ENCODE measurements around the gene AKTIP.

AKTIP gene

DNA sequence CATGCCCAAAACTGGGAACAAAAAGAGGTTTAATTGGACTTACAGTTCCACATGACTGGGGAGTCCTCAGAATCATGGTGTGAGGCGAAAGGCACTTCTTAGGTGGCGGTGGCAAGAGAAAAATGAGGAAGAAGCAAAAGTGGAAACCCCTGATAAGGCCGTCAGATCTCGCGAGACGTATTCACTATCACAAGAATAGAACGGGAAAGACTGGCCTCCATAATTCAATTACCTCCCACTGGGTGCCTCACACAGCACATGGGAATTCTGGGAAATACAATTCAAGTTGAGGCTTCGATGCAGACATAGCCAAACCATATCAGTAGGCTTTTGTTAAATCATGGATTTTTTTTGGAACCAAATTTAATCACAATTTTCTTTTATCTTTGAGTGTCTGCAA, 44.4 kb downstream of the AKTIP start:
- H3K4me1 ChIP-seq (ENCODE audit: control insufficient read depth in 1 of 2, insufficient read depth in 2 of 2, low read length in 2 of 2), result no peaks in the 10 kb centered on the region
- H3K9me3 ChIP-seq (ENCODE audit: control insufficient read depth in 1 of 2, low read length in 2 of 2), result no peaks in the 10 kb centered on the region
- no peak overlapping the region for H3K27ac ChIP-seq (ENCODE audit: low read length)
- no peak overlapping the region for H3K4me3 ChIP-seq (ENCODE audit: low read depth in 1 of 2, low read length in 2 of 2)
- H3K27me3 ChIP-seq (ENCODE audit: low read depth, low read length), result no peaks in the 10 kb centered on the region
- peaks cover 58 to 80% of the 10 kb centered on the region in 2 donors for H3K36me3 ChIP-seq (ENCODE audit: control insufficient read depth in 1 of 2, insufficient read depth in 2 of 2, low read length in 2 of 2)

DNA sequence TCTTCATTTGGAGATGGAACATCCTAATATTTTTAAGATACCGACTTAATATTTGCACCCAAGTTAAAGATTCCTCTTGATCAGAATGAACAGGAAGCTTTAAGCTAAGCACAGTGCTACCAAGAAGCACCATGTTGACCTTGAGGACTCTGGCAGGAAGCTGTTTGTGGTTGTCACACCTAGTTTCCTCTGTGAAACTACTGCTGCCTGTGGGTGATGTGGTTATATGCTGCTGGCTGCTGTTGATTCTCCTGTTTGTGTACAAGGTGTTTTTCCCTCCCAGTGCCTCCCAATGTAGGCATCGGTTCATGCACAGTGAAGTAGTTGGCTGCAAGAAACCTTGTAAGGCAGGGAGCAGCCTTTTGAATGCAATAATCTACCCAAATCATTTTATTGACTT, 45.3 kb downstream of the AKTIP start:
- Histone ChIP-seq H3K36me3 (ENCODE audit: control insufficient read depth in 1 of 2, insufficient read depth in 2 of 2, low read length in 2 of 2) (peaks cover 62 to 83% of the 10 kb centered on the region in 2 donors), H3K4me3 (ENCODE audit: low read depth in 1 of 2, low read length in 2 of 2) (no peak overlapping the region), H3K27ac (ENCODE audit: low read length) (no peak overlapping the region), H3K4me1 (ENCODE audit: control insufficient read depth in 1 of 2, insufficient read depth in 2 of 2, low read length in 2 of 2) (no peaks in the 10 kb centered on the region), H3K9me3 (ENCODE audit: control insufficient read depth in 1 of 2, low read length in 2 of 2) (no peaks in the 10 kb centered on the region), H3K27me3 (ENCODE audit: low read depth, low read length) (no peaks in the 10 kb centered on the region)

DNA sequence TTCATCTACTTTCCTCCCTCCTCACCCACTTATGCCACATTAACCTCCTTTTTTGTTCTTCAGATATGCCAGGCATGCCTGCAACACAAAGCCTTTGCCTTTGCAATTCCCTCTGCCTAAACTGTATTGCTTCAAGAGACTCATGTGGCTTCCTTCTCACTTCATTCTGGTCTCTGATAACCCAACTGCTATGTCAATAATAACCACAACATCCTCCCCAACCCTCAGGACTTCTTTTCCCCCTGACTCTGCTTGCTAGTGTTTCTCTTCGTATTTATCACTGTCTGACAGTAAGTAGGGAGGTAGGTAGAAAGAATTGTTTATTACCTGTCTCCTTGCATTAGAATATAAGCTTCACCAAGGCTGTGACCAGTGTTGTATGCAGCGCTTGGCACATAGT, 46.4 kb downstream of the AKTIP start:
- Histone ChIP-seq H3K27me3 (ENCODE audit: low read depth, low read length) (no peaks in the 10 kb centered on the region), H3K27ac (ENCODE audit: low read length) (no peak overlapping the region), H3K9me3 (ENCODE audit: control insufficient read depth in 1 of 2, low read length in 2 of 2) (no peaks in the 10 kb centered on the region), H3K36me3 (ENCODE audit: control insufficient read depth in 1 of 2, insufficient read depth in 2 of 2, low read length in 2 of 2) (peaks cover 58 to 77% of the 10 kb centered on the region in 2 donors), H3K4me3 (ENCODE audit: low read depth in 1 of 2, low read length in 2 of 2) (no peak overlapping the region), H3K4me1 (ENCODE audit: control insufficient read depth in 1 of 2, insufficient read depth in 2 of 2, low read length in 2 of 2) (no peaks in the 10 kb centered on the region)

DNA sequence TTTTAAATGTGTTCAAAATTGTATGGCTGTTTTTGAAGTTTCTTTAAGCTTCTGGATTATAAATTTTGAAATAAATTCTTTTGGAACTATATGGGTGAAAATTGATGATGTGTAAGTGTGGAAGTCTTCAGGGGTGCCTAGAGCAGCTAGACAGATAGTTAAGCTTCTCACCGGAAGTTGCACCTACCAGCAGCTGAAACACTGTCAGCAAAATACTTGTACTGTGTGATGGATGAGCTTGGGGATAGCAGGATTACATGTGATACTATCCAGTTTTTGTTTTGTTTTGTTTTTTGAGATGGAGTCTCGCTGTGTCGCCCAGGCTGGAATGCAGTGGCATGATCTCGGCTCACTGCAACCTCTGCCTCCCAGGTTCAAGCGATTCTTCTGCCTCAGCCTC, 49.1 kb downstream of the AKTIP start:
- Histone ChIP-seq H3K27ac (ENCODE audit: low read length) (no peak overlapping the region), H3K36me3 (ENCODE audit: control insufficient read depth in 1 of 2, insufficient read depth in 2 of 2, low read length in 2 of 2) (peaks cover 48 to 57% of the 10 kb centered on the region in 2 donors)

DNA sequence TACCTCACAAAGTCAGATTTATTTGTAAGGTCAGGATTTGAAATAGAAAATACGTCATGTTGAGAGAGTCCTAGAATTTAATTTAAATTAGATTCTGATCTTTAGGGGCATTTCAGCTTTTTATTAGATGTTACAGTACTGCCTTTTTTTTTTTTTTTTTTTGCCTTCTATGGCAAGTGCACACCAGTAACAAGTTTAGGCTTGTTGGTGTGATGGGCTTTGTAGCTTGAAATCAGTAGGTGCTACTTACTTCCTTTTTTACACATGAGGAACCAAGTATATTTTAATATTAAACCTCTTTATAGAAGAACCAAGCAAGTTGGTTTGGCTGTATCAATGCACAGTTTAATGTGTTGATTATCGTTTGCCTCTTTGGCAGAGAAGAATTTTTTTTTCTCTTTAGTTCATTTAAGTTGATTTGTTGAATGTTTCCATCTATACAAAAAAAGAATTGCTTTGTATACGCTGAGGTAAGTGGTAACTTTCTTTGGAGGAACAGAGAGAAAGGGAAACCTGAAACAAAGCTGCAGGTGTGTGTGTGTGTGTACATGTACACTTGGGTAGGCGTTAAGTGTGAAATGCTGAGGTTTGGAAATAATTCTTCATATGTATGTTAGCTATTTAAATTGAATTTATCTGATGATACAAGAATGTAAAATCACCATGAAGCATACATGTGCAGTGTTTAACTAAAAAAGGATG, 53.0 kb downstream of the AKTIP start:
- H3K27me3 ChIP-seq (ENCODE audit: low read depth, low read length), result no peaks in the 10 kb centered on the region
- no peak overlapping the region for H3K4me3 ChIP-seq (ENCODE audit: low read depth in 1 of 2, low read length in 2 of 2)
- H3K4me1 ChIP-seq (ENCODE audit: control insufficient read depth in 1 of 2, insufficient read depth in 2 of 2, low read length in 2 of 2), result no peaks in the 10 kb centered on the region
- no peaks in the 10 kb centered on the region for H3K9me3 ChIP-seq (ENCODE audit: control insufficient read depth in 1 of 2, low read length in 2 of 2)
- H3K27ac ChIP-seq (ENCODE audit: low read length), result no peak overlapping the region
- peaks cover 26 to 46% of the 10 kb centered on the region in 2 donors for H3K36me3 ChIP-seq (ENCODE audit: control insufficient read depth in 1 of 2, insufficient read depth in 2 of 2, low read length in 2 of 2)

More for the DNA sequence above, 49.1 kb downstream of the AKTIP start:
- Histone ChIP-seq H3K4me3 (ENCODE audit: low read depth in 1 of 2, low read length in 2 of 2) (no peak overlapping the region), H3K27me3 (ENCODE audit: low read depth, low read length) (no peaks in the 10 kb centered on the region), H3K9me3 (ENCODE audit: control insufficient read depth in 1 of 2, low read length in 2 of 2) (no peaks in the 10 kb centered on the region), H3K4me1 (ENCODE audit: control insufficient read depth in 1 of 2, insufficient read depth in 2 of 2, low read length in 2 of 2) (no peaks in the 10 kb centered on the region)

DNA sequence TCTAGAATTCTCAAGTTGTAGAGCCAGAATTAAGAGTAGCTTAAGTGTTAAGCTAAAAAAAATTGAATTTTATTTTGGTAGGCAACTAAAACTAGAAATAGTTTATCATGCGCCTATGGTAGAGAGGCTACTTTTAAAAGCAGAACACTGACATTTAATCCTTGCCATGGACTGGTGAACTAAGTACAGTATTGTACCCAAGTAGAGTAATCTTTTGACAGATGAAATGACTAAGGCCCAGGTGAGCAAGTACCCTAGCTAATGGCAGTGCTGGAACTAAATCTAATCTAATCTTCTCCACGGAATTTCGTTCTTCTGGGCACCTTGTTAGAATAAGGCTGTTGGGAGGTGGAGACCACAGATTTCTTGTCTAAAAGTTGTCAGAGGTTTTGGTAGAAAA, 56.9 kb downstream of the AKTIP start:
- Histone ChIP-seq H3K27ac (ENCODE audit: low read length) (no peak overlapping the region), H3K4me3 (ENCODE audit: low read depth in 1 of 2, low read length in 2 of 2) (no peak overlapping the region), H3K9me3 (ENCODE audit: control insufficient read depth in 1 of 2, low read length in 2 of 2) (no peaks in the 10 kb centered on the region), H3K4me1 (ENCODE audit: control insufficient read depth in 1 of 2, insufficient read depth in 2 of 2, low read length in 2 of 2) (no peaks in the 10 kb centered on the region), H3K27me3 (ENCODE audit: low read depth, low read length) (no peaks in the 10 kb centered on the region), H3K36me3 (ENCODE audit: control insufficient read depth in 1 of 2, insufficient read depth in 2 of 2, low read length in 2 of 2) (peaks cover 12 to 29% of the 10 kb centered on the region in 2 donors)

DNA sequence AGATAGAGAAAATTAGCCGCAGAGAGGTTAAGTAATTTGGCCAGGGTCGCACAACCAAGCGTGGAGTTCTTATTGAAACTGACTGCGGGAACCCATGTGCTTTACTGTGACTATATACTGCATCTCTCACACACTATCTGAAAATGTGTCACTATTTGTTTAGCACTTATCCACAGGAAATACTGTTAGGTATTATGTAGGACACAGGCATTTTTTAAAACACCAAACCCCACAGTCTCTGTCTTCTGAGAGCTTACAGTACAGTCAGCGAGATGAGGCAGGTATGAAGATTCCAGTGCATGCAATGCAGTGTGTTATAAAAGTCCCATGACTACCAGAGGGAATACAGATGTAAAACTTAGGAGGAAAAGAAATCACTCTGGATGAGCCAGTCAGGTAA, 57.5 kb downstream of the AKTIP start:
- H3K27me3 ChIP-seq (ENCODE audit: low read depth, low read length), result no peaks in the 10 kb centered on the region
- no peaks in the 10 kb centered on the region for H3K9me3 ChIP-seq (ENCODE audit: control insufficient read depth in 1 of 2, low read length in 2 of 2)
- peaks cover 12 to 29% of the 10 kb centered on the region in 2 donors for H3K36me3 ChIP-seq (ENCODE audit: control insufficient read depth in 1 of 2, insufficient read depth in 2 of 2, low read length in 2 of 2)
- H3K27ac ChIP-seq (ENCODE audit: low read length), result no peak overlapping the region
- H3K4me1 ChIP-seq (ENCODE audit: control insufficient read depth in 1 of 2, insufficient read depth in 2 of 2, low read length in 2 of 2), result no peaks in the 10 kb centered on the region
- H3K4me3 ChIP-seq (ENCODE audit: low read depth in 1 of 2, low read length in 2 of 2), result no peak overlapping the region
